WTC11 (cell line): ENCODE data around the gene SLC7A6OS.

Experiments used
- CBFB ChIP-seq: sonication (generic); formaldehyde crosslinking; IDR thresholded peaks from 2 replicates; pipeline ENCODE4 v1.8.1; 2022; ENCODE audit warnings: mild to moderate bottlenecking, low read depth, missing genetic modification reagents
- FOXP1 ChIP-seq: sonication (generic); formaldehyde crosslinking; IDR thresholded peaks from 2 replicates; pipeline ENCODE4 v1.8.0; 2022; ENCODE audit warnings: missing genetic modification reagents, mild to moderate bottlenecking, moderate library complexity, borderline replicate concordance
- JUN ChIP-seq: sonication (generic); formaldehyde crosslinking; IDR thresholded peaks from 2 replicates; pipeline ENCODE4 v1.8.0; 2023; ENCODE audit warnings: mild to moderate bottlenecking, missing genetic modification reagents
- SMAD3 ChIP-seq: sonication (generic); formaldehyde crosslinking; IDR thresholded peaks from 2 replicates; pipeline ENCODE4 v1.8.0; 2022; ENCODE audit warnings: missing genetic modification reagents, mild to moderate bottlenecking, borderline replicate concordance
- SMAD4 ChIP-seq: sonication (generic); formaldehyde crosslinking; IDR thresholded peaks from 2 replicates; pipeline ENCODE4 v1.8.0; 2022; ENCODE audit warnings: mild to moderate bottlenecking, missing genetic modification reagents
- TEAD1 ChIP-seq: sonication (generic); formaldehyde crosslinking; IDR thresholded peaks from 2 replicates; pipeline ENCODE4 v1.8.0; 2022; ENCODE audit warnings: mild to moderate bottlenecking, missing genetic modification reagents
- TEAD4 ChIP-seq: sonication (generic); formaldehyde crosslinking; IDR thresholded peaks from 2 replicates; pipeline ENCODE4 v1.8.0; 2022; ENCODE audit warnings: mild to moderate bottlenecking, missing genetic modification reagents
- ZNF138 ChIP-seq: sonication (generic); formaldehyde crosslinking; conservative IDR thresholded peaks from 2 replicates; pipeline ENCODE4 v1.8.1; 2022; ENCODE audit warnings: mild to moderate bottlenecking, moderate library complexity, missing genetic modification reagents
- ZNF423 ChIP-seq: fragments of 250-450 bp; sonication (Bioruptor Pico); IDR thresholded peaks from 2 replicates; pipeline ENCODE4 v2.1.2; 2022; ENCODE audit warnings: mild to moderate bottlenecking, moderate library complexity
- TF ChIP-seq, protein P1 (sequence below): fragments of 200-600 bp; IDR thresholded peaks from 2 replicates; pipeline ENCODE4 v1.8.0; 2022; ENCODE audit warnings: antibody characterized with exemption
- TF ChIP-seq, protein P2 (sequence below): sonication (generic); formaldehyde crosslinking; IDR thresholded peaks from 2 replicates; pipeline ENCODE4 v1.8.0; 2022; ENCODE audit warnings: mild to moderate bottlenecking, missing genetic modification reagents
- TF ChIP-seq, protein P3 (sequence below): fragments of 250-450 bp; sonication (Bioruptor Pico); IDR thresholded peaks from 2 replicates; pipeline ENCODE4 v2.1.2; 2022; ENCODE audit warnings: mild to moderate bottlenecking, moderate library complexity

DNA sequence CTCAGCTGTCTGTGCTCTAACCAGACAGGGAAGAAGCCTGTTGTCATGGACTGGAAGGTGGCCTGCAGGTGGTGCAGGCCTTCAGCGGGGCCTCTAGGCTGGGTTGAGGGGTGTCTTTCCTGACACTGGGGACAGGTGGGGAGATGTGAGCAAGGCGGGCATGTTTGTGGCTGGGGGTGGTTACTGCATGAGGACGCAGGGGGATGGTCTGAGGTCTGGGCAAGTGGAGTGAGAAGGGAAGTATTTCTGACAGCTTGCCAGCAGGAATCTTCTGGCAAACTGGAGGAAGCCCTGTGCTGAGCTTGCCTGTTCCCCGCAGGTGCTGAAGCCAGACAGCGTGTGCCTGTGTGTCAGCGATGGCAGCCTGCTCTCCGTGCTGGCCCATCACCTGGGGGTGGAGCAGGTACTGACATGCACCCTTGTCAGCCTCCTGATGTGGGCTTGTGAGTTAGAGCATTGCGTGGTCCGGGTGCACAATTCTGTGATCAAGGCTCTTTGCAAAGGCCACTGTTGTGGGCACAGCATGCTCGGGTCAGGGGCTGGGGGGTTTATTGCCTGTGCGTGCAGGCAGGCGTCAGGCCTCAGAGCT lies 36.2 kb upstream of the SLC7A6OS start:
- TF ChIP-seq, protein P1, sequence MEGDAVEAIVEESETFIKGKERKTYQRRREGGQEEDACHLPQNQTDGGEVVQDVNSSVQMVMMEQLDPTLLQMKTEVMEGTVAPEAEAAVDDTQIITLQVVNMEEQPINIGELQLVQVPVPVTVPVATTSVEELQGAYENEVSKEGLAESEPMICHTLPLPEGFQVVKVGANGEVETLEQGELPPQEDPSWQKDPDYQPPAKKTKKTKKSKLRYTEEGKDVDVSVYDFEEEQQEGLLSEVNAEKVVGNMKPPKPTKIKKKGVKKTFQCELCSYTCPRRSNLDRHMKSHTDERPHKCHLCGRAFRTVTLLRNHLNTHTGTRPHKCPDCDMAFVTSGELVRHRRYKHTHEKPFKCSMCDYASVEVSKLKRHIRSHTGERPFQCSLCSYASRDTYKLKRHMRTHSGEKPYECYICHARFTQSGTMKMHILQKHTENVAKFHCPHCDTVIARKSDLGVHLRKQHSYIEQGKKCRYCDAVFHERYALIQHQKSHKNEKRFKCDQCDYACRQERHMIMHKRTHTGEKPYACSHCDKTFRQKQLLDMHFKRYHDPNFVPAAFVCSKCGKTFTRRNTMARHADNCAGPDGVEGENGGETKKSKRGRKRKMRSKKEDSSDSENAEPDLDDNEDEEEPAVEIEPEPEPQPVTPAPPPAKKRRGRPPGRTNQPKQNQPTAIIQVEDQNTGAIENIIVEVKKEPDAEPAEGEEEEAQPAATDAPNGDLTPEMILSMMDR: no peak
- TF ChIP-seq SMAD4 (CRISPR knock-in tag) (no peak), TEAD1 (CRISPR knock-in tag) (no peak), TEAD4 (CRISPR knock-in tag) (no peak), CBFB (no peak), SMAD3 (CRISPR knock-in tag) (no peak), ZNF423 (no peak), FOXP1 (CRISPR knock-in tag) (no peak), ZNF138 (CRISPR knock-in tag) (no peak), JUN (CRISPR knock-in tag) (no peak)
- TF ChIP-seq, protein P2, sequence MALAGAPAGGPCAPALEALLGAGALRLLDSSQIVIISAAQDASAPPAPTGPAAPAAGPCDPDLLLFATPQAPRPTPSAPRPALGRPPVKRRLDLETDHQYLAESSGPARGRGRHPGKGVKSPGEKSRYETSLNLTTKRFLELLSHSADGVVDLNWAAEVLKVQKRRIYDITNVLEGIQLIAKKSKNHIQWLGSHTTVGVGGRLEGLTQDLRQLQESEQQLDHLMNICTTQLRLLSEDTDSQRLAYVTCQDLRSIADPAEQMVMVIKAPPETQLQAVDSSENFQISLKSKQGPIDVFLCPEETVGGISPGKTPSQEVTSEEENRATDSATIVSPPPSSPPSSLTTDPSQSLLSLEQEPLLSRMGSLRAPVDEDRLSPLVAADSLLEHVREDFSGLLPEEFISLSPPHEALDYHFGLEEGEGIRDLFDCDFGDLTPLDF: no peak
- TF ChIP-seq, protein P3, sequence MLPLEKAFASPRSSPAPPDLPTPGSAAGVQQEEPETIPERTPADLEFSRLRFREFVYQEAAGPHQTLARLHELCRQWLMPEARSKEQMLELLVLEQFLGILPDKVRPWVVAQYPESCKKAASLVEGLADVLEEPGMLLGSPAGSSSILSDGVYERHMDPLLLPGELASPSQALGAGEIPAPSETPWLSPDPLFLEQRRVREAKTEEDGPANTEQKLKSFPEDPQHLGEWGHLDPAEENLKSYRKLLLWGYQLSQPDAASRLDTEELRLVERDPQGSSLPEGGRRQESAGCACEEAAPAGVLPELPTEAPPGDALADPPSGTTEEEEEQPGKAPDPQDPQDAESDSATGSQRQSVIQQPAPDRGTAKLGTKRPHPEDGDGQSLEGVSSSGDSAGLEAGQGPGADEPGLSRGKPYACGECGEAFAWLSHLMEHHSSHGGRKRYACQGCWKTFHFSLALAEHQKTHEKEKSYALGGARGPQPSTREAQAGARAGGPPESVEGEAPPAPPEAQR (CRISPR knock-in tag): no peak
